Sigmoid colon (tissue), 4 donors: Measurements from ENCODE around the gene DTD1.

Source experiments
- CTCF ChIP-seq, 4 experiments: fragments of 450-650 bp in 3 of 4; fragments of 200-600 bp in 1 of 4; IDR thresholded peaks; one replicate each; pipeline ENCODE4 v1.5.1; 2016 to 2019; ENCODE audit warnings: antibody characterized with exemption in 4 of 4, mild to moderate bottlenecking in 3 of 4, moderate library complexity in 2 of 4
- EP300 ChIP-seq, 4 donors: sonication (generic); formaldehyde crosslinking; IDR thresholded peaks; one replicate each; pipeline ENCODE4 v1.6.1; 2017; ENCODE audit warnings: antibody characterized with exemption in 4 of 4
- POLR2AphosphoS5 ChIP-seq, 4 donors: sonication (generic); formaldehyde crosslinking; IDR thresholded peaks; one replicate each; pipeline ENCODE4 v1.6.1; 2017; ENCODE audit warnings: antibody characterized with exemption in 4 of 4

DNA sequence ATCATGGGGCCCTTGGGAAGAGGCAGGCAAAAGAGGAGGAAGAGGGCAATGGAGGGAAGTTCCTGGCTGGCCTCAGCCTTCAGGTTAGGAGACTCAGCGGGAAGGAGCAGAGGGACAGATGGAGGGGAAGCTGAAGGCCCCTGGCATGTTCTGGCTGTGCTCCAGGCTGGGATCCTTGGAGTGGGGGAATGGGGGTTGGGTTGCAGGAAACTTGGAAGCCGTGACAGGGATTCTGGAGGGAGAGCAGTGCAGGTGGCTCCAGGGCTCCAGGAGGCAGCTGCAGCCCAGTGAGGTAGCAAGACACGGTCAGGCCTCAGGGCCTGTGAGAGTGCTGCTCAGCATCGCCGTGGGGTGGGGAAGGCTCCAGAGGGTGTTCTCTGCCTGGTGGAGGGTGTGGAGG lies 161.1 kb downstream of the DTD1 start:
- TF ChIP-seq EP300 (IDR thresholded peaks at IDR 0.05) = no peak
- TF ChIP-seq CTCF (IDR thresholded peaks at IDR 0.05) = no peak
- TF ChIP-seq POLR2AphosphoS5 (IDR thresholded peaks at IDR 0.05) = no peak
